Naive B cell (primary cell): ENCODE results near the gene TDRD9. TPM values are rescaled to one million over a fixed set of nuclear protein-coding genes. Genes with fewer than 3 reads are reported as not detected.
A peak's percentile ranks its signal among the peaks of the same experiment; 100 is the strongest.

ENCODE experiments used
- ATAC-seq, 2 donors: fragments of 150-1000 bp; cut with Tn5 transposase; 2 replicates each; pipeline ENCODE4 v1.10.0; 2021; ENCODE audit warnings: low read depth in 2 of 2, mild to moderate bottlenecking in 2 of 2, moderate library complexity in 2 of 2
- DNase-seq: peaks from one replicate; pipeline ENCODE4 v3.0.0; 2022
- H3K27ac Mint-ChIP-seq, 6 donors: one replicate each; pipeline ENCODE4 v1.8.0; 2020 to 2022; ENCODE audit warnings: mild to moderate bottlenecking in 6 of 6, mixed read lengths in 6 of 6, moderate library complexity in 5 of 6, inconsistent platforms in 2 of 6
- H3K27me3 Mint-ChIP-seq, 3 donors: one replicate each; pipeline ENCODE4 v1.8.0; 2021 to 2022; ENCODE audit warnings: mixed read lengths in 3 of 3, mild to moderate bottlenecking in 1 of 3
- H3K36me3 Mint-ChIP-seq, 2 donors: one replicate each; pipeline ENCODE4 v1.8.0; 2020 to 2022; ENCODE audit warnings: mixed read lengths in 2 of 2, inconsistent platforms in 1 of 2, mild to moderate bottlenecking in 1 of 2
- H3K4me1 Mint-ChIP-seq, 3 donors: one replicate each; pipeline ENCODE4 v1.8.0; 2020 to 2022; ENCODE audit warnings: mixed read lengths in 3 of 3, inconsistent platforms in 1 of 3, mild to moderate bottlenecking in 1 of 3, moderate library complexity in 1 of 3
- H3K4me3 Mint-ChIP-seq, 8 donors: one replicate each; pipeline ENCODE4 v1.8.0; 2020 to 2022; ENCODE audit warnings: mild to moderate bottlenecking in 8 of 8, mixed read lengths in 8 of 8, moderate library complexity in 8 of 8, inconsistent platforms in 2 of 8
- H3K9me3 Mint-ChIP-seq, 7 donors: one replicate each; pipeline ENCODE4 v1.8.0; 2020 to 2022; ENCODE audit warnings: mixed read lengths in 7 of 7, mild to moderate bottlenecking in 5 of 7, inconsistent platforms in 2 of 7, moderate library complexity in 1 of 7
- polyA plus RNA-seq, 6 donors: library from polyadenylated mRNA; unstranded; fragments of 300-500 nt; fragmentation: Illumina TruSeq; gene quantifications; one replicate each; pipeline ENCODE4 v1.2.3, GENCODE V29; 2021; ENCODE audit warnings: low read depth in 6 of 6

TDRD9 gene
- polyA plus RNA-seq, 6 donors from 2014 or later, result 0.37 to 3.8 (median 0.85) TPM; not detected in 2

GRCh38 chr14:104093366-104094055, 165.3 kb downstream of the TDRD9 start:
- Mint-ChIP-seq H3K9me3 (peaks cover 0 to 2% (median 0%) of the 10 kb centered on the region in 7 donors), H3K27ac (no peak overlapping the region), H3K4me3 (no peak overlapping the region), H3K36me3 (no peaks in the 10 kb centered on the region), H3K4me1 (peaks cover 6 to 9% (median 9%) of the 10 kb centered on the region in 3 donors), H3K27me3 (peaks cover 4 to 29% (median 19%) of the 10 kb centered on the region in 3 donors)
- no peak for DNase-seq
- ATAC-seq, result peak in 1 of 2 donors; percentile 40

DNA sequence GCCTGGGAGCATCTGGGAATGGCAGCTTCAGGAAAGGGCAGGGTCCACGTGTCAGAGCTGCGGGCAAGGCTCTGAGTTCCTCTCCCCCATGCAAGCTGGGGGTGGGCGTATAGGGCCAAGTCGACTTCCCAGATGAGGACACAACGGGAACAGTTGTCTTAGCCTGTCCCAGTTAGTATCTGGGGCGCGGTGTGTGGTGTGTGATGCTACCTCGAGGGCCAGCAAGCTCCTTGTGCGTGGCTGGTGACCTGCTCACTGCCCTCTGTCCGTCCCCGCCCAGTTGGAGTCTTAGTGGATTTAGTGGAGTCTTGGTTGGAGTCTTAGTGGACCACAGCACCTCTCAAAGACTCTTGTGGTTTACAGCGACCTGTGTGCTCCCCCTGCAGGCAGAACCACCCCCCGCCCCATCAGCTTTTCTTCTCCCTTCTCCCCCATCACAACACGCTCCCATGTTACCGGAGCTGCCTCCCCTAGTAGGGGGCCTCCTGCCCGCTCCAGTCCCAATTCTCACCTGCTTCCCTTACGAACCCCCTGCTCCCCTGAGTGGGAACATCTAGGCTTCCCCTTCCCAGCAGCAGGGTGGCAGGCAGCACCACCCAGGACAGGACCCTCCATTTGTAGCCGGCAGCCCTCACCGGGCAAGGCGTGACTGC, 165.9 kb downstream of the TDRD9 start:
- no peak for DNase-seq
- Mint-ChIP-seq H3K4me1 (peaks cover 6 to 9% (median 9%) of the 10 kb centered on the region in 3 donors), H3K27ac (no peak overlapping the region), H3K9me3 (peaks cover 0 to 2% (median 0%) of the 10 kb centered on the region in 7 donors), H3K27me3 (peaks cover 4 to 29% (median 18%) of the 10 kb centered on the region in 3 donors), H3K36me3 (no peaks in the 10 kb centered on the region), H3K4me3 (no peak overlapping the region)
- ATAC-seq, result no peak

DNA sequence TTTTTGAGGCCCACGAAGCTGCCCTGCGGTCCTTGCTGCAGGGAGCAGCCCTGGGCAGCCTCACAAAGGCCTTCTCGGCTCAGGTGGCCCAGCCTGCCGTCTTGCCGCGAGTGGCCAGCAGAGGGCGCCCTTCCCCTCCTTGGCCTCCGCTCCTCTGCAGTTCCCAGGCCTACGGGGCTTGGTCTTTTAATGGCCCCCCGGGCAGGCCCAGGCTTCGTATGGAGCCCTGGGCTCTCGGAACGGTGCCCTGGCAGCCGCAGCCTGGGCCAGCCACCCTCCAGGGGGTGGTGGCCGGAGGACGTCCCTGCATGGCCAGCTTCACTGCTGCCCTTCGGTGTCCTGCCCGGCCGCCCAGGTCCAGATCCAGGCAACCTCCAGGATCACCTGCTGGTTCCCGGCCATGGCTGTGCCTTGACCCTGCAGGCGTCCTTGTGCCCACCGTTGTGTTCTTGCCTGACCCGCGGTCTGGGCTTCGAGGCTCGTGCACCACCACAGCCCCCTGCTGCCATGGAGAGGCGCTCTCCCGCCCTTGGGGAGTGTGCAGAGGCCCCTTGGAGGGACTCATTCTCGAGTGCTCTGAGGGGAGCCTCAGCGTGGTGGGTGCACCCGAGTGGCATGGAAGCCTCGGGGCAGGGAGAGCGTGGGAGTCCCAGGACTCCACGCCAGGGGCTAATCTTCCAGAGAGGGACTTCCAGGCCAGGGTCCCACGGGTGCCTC, 166.6 kb downstream of the TDRD9 start:
- ATAC-seq (peak; percentile 58 to 68), DNase-seq (peak; percentile 45)
- Mint-ChIP-seq H3K4me1 (peaks cover 6 to 9% (median 9%) of the 10 kb centered on the region in 3 donors), H3K4me3 (no peak overlapping the region), H3K36me3 (no peaks in the 10 kb centered on the region), H3K27me3 (peaks cover 3 to 29% (median 18%) of the 10 kb centered on the region in 3 donors), H3K9me3 (peaks cover 0 to 2% (median 0%) of the 10 kb centered on the region in 7 donors), H3K27ac (peak overlapping the region in 1 of 6 donors; percentile 87)

DNA sequence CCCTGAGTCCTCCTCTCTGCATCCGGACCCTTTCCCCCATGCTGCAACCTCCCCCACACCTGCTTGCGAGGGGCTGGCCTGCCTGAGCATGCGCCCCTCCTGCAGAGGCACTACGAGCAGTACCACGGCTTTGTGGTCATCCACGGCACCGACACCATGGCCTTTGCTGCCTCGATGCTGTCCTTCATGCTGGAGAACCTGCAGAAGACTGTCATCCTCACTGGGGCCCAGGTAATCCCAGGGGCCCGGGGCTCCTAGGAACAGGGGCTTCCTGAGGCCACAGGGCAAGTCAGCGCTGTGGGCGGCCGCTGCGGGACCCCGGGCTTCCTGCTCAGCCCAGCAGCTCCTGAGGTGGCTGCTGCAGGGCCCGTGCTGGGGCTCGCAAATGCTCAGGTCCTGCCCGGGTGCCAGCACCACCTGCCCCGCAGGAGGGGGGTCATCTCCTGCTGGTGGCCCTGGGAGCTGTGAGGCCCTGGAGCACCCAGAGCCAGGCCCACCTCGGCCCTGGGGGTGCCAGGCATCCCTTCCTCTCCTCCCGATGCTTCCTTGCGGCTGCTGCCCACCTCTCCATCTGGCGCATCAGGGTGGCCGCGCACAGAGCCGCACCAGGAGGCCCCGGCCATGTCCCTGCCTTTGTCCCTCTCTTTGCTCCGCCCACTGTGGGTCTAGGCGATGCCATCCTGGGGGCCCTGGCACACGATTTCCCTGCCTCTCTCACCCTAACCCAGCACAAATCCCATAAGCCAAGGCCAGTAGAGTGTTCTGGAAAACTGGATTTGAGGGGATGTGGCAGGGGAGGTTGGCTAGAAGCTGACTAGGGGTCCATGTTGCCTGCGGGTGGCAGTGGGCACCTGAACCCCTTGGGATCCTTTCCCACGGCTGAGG, 167.4 kb downstream of the TDRD9 start:
- peaks cover 0 to 25% (median 18%) of the 10 kb centered on the region in 3 donors for H3K27me3 Mint-ChIP-seq
- DNase-seq (no peak), ATAC-seq (no peak)
- H3K4me1 Mint-ChIP-seq, result peaks cover 6 to 9% (median 9%) of the 10 kb centered on the region in 3 donors
- H3K4me3 Mint-ChIP-seq, result peak overlapping the region in 1 of 8 donors; percentile 18
- peaks cover 0 to 2% (median 0%) of the 10 kb centered on the region in 7 donors for H3K9me3 Mint-ChIP-seq
- peak overlapping the region in 2 of 6 donors; percentile 87 to 91 for H3K27ac Mint-ChIP-seq
- no peaks in the 10 kb centered on the region for H3K36me3 Mint-ChIP-seq

GRCh38 chr14:104096318-104096717, 168.1 kb downstream of the TDRD9 start:
- no peak for ATAC-seq
- H3K27ac Mint-ChIP-seq, result no peak overlapping the region
- H3K4me1 Mint-ChIP-seq, result peaks cover 6 to 9% (median 9%) of the 10 kb centered on the region in 3 donors
- H3K27me3 Mint-ChIP-seq, result peaks cover 0 to 23% (median 16%) of the 10 kb centered on the region in 3 donors
- H3K36me3 Mint-ChIP-seq, result no peaks in the 10 kb centered on the region
- no peak overlapping the region for H3K4me3 Mint-ChIP-seq
- DNase-seq, result no peak
- H3K9me3 Mint-ChIP-seq, result peaks cover 0 to 2% (median 0%) of the 10 kb centered on the region in 7 donors

- no peak for DNase-seq
- H3K36me3 Mint-ChIP-seq, result no peaks in the 10 kb centered on the region
- peaks cover 0 to 2% (median 0%) of the 10 kb centered on the region in 7 donors for H3K9me3 Mint-ChIP-seq
- peaks cover 6 to 9% (median 9%) of the 10 kb centered on the region in 3 donors for H3K4me1 Mint-ChIP-seq
- H3K27me3 Mint-ChIP-seq, result peaks cover 0 to 16% (median 9%) of the 10 kb centered on the region in 3 donors
- H3K4me3 Mint-ChIP-seq, result no peak overlapping the region
- ATAC-seq, result no peak
- H3K27ac Mint-ChIP-seq, result no peak overlapping the region
These were observed 168.8 kb downstream of the TDRD9 start for GRCh38 chr14:104096751-104097700.

DNA sequence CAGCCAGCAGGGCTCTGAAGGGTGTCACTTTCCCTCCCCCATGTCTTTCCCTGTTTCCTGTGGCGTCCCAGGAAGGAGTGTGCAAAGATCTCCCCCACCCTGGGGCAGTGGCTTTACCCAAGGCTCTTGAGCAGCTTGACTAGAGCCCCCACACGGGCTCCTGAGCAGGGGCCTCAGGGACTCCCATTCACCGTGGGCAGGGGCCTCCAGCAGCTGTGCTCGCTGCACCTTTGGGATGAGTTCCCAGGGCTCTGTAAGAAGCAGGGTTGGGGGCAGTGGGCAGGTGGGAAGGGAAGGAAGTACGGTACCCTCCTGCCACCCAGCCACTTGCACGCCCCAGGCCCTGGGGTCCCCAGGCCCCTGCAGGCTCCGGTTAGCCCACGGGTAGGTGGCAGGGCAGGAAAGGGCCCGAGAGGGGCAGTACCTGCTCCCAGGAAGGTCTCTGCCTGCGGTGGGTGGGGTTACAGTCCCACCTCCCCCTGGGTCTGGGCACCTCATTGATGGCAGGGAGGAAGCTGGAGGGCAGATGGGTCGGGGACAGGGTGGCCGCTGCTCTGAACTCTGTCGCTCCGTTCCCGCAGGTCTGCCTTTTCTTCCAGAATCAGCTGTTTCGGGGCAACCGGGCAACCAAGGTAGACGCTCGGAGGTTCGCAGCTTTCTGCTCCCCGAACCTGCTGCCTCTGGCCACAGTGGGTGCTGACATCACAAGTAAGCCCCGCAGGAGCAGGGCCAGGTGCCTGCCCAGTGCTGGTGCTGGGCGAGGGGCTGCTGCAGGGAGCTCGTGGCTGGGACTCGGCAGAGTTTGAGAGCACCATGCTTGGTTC, 170.2 kb downstream of the TDRD9 start:
- no peaks in the 10 kb centered on the region for H3K36me3 Mint-ChIP-seq
- H3K27ac Mint-ChIP-seq, result no peak overlapping the region
- no peak overlapping the region for H3K4me3 Mint-ChIP-seq
- ATAC-seq (no peak), DNase-seq (no peak)
- H3K27me3 Mint-ChIP-seq, result peaks cover 0 to 15% (median 8%) of the 10 kb centered on the region in 3 donors
- peaks cover 6 to 9% (median 9%) of the 10 kb centered on the region in 3 donors for H3K4me1 Mint-ChIP-seq
- H3K9me3 Mint-ChIP-seq, result peaks cover 0 to 2% (median 0%) of the 10 kb centered on the region in 7 donors

- Mint-ChIP-seq H3K27me3 (peaks cover 0 to 12% (median 3%) of the 10 kb centered on the region in 3 donors), H3K9me3 (peaks cover 0 to 2% (median 0%) of the 10 kb centered on the region in 7 donors), H3K4me3 (no peak overlapping the region), H3K36me3 (no peaks in the 10 kb centered on the region), H3K27ac (no peak overlapping the region), H3K4me1 (peaks cover 3 to 7% (median 5%) of the 10 kb centered on the region in 3 donors)
- DNase-seq (no peak), ATAC-seq (no peak)
These were observed 171.1 kb downstream of the TDRD9 start for GRCh38 chr14:104099096-104100041.

GRCh38 chr14:104100171-104101085, 172.2 kb downstream of the TDRD9 start:
- H3K27me3 Mint-ChIP-seq, result peaks cover 0 to 8% (median 0%) of the 10 kb centered on the region in 3 donors
- no peak overlapping the region for H3K4me3 Mint-ChIP-seq
- H3K9me3 Mint-ChIP-seq, result no peaks in the 10 kb centered on the region
- H3K4me1 Mint-ChIP-seq, result peaks cover 0 to 4% (median 3%) of the 10 kb centered on the region in 3 donors
- no peaks in the 10 kb centered on the region for H3K36me3 Mint-ChIP-seq
- DNase-seq, result no peak
- H3K27ac Mint-ChIP-seq, result no peak overlapping the region
- no peak for ATAC-seq
